Mesangial cell (primary cell): ENCODE measurements around the gene AKR1E2. TPM values are rescaled to one million over a fixed set of nuclear protein-coding genes. Genes with fewer than 3 reads are reported as not detected.

Source experiments
- total RNA-seq: library from RNA; depleted of rRNA; stranded (reverse); fragments of >200 nt; gene quantifications from 2 replicates; pipeline ENCODE4 v1.2.3, GENCODE V29; 2015

Gene AKR1E2
- total RNA-seq = 2.5 and 3.1 TPM in 2 replicates

GRCh38 chr10:4825868-4826791 is at the start of gene AKR1E2:
Gene AKR1E2 (plus strand): TSS chr10:4826207. CDS start chr10:4826325, 118 bp downstream.

Other genes with a start within 250 kb of the AKR1E2 start
- gene AKR1C1, start 137.2 kb downstream of the AKR1E2 start, total RNA-seq = 2.4 and 4.4 TPM in 2 replicates
- gene AKR1C2, start 177.7 kb downstream of the AKR1E2 start, total RNA-seq = 1.1 and 5.3 TPM in 2 replicates